Measurements from ENCODE around the gene VWA3B. TPM values are rescaled to one million over a fixed set of nuclear protein-coding genes. Genes with fewer than 3 reads are reported as not detected.

The VWA3B gene
- total and polyA plus RNA-seq, 2 of the 4 experiments (the other 2 are of a cell fraction): not detected

- no TSS peak for BruUV-seq (replicated peaks)
- no peaks in the 10 kb centered on the region for H3K79me1 ChIP-seq (ENCODE audit: low read depth in 1 of 2, low read length in 2 of 2)
- no peak overlapping the region for H2AFZ ChIP-seq (replicated peaks; ENCODE audit: low read length, poor library complexity)
- no peak overlapping the region for H2BK20ac ChIP-seq (ENCODE audit: low read depth, low read length)
- H3K9ac ChIP-seq (ENCODE audit: low read depth, low read length): no peak overlapping the region
- no peak overlapping the region for H2AK9ac ChIP-seq (replicated peaks; ENCODE audit: low read depth, low read length, poor library complexity)
- DNase-seq (no peak), ATAC-seq (ENCODE audit: low read depth) (no peak)
- H3K9me3 ChIP-seq (ENCODE audit: control insufficient read depth, insufficient read depth, low read length): no peaks in the 10 kb centered on the region
- intact Hi-C loops (cut with micrococcal nuclease) (no loop called here), in situ Hi-C loops (cut with MboI; ENCODE audit: low sequenced_read_pairs) (loop anchor here (10.0 kb wide), 1 partner anchor 87 kb away; no protein-coding TSS in a partner anchor), dilution Hi-C loops (cut with HindIII; ENCODE audit: low sequenced_read_pairs, unreplicated experiment) (no loop called here)
- H3K4me1 ChIP-seq (ENCODE audit: control insufficient read depth, insufficient read depth, low read length): no peaks in the 10 kb centered on the region
- no peak overlapping the region for H3K4me2 ChIP-seq (ENCODE audit: low read depth, low read length)
- H3K4ac ChIP-seq (ENCODE audit: low read depth, low read length): no peak overlapping the region
- no peaks in the 10 kb centered on the region for H3K9me1 ChIP-seq (ENCODE audit: insufficient read depth, low read length)
- POLR2A ChIA-PET (ENCODE audit: unreplicated experiment): no interaction called here
- H3K14ac ChIP-seq (replicated peaks; ENCODE audit: low read depth, low read length): no peak overlapping the region
- no peak overlapping the region for H4K91ac ChIP-seq (ENCODE audit: insufficient read depth, low read depth, low read length)
- H3K36me3 ChIP-seq (ENCODE audit: control insufficient read depth, insufficient read depth, low read length): no peaks in the 10 kb centered on the region
- no peak overlapping the region for H3K27ac ChIP-seq (ENCODE audit: insufficient read depth, low read length)
- H2BK15ac ChIP-seq (ENCODE audit: low read depth, low read length): no peak overlapping the region
- H3K18ac ChIP-seq (ENCODE audit: low read depth, low read length): no peak overlapping the region
- no peak overlapping the region for H2BK5ac ChIP-seq (ENCODE audit: low read depth, low read length, poor library complexity, severe bottlenecking)
- H4K5ac ChIP-seq (ENCODE audit: low read depth, low read length): no peak overlapping the region
- WGBS, 2 experiments (ENCODE audit: extremely low coverage in 2 of 2, insufficient read length in 1 of 2): 40% methylated on average over 1 of the region's 12 CpGs; no CpG with 5 or more reads in 1 of the 2 experiments
- no peak overlapping the region for H3K23ac ChIP-seq (ENCODE audit: low read depth, low read length)
- no peak overlapping the region for H2AK5ac ChIP-seq (ENCODE audit: low read depth, low read length)
- H4K8ac ChIP-seq (ENCODE audit: low read depth in 2 of 2, low read length in 2 of 2): no peak overlapping the region
- no peak overlapping the region for H3K56ac ChIP-seq (ENCODE audit: extremely low read depth, insufficient read depth, low read length)
- H3K4me3 ChIP-seq (ENCODE audit: insufficient read depth, low read depth, low read length): no peak overlapping the region
- H3K27me3 ChIP-seq (ENCODE audit: control insufficient read depth, insufficient read depth, low read length): peaks cover 21% of the 10 kb centered on the region
- TF ChIP-seq NFE2L2 (IDR thresholded peaks at IDR 0.05; ENCODE audit: low read depth, low read length) (no peak), RAD21 (IDR thresholded peaks at IDR 0.05; ENCODE audit: low read length) (no peak), MAZ (IDR thresholded peaks at IDR 0.05; ENCODE audit: borderline replicate concordance, low read depth, low read length) (no peak), POLR2A (IDR thresholded peaks at IDR 0.05; ENCODE audit: low read depth, low read length) (no peak), RCOR1 (IDR thresholded peaks at IDR 0.05; ENCODE audit: insufficient replicate concordance, low read length) (no peak), USF2 (IDR thresholded peaks at IDR 0.05; ENCODE audit: low read depth, low read length) (no peak)
- CTCF ChIA-PET: interaction anchor here (0.8 kb wide), 1 partner anchor 29 kb away, joined by 3 read pairs; no protein-coding TSS in a partner anchor
- no peak overlapping the region for H2BK120ac ChIP-seq (ENCODE audit: low read depth, low read length)
- no peaks in the 10 kb centered on the region for H4K20me1 ChIP-seq (ENCODE audit: insufficient read depth, low read length)
Observed at GRCh38 chr2:98297817-98298682, 211.1 kb downstream of the VWA3B start.

Data from IMR-90 (cell line).